TTC549 (cell line): ENCODE data around the gene VPS13C.

ENCODE experiments used
- FAIRE-seq: peaks from 2 replicates; lab custom pipeline; 2012; peaks lifted over from hg19 to GRCh38; lab: Jason Lieb, UNC

Gene VPS13C

DNA sequence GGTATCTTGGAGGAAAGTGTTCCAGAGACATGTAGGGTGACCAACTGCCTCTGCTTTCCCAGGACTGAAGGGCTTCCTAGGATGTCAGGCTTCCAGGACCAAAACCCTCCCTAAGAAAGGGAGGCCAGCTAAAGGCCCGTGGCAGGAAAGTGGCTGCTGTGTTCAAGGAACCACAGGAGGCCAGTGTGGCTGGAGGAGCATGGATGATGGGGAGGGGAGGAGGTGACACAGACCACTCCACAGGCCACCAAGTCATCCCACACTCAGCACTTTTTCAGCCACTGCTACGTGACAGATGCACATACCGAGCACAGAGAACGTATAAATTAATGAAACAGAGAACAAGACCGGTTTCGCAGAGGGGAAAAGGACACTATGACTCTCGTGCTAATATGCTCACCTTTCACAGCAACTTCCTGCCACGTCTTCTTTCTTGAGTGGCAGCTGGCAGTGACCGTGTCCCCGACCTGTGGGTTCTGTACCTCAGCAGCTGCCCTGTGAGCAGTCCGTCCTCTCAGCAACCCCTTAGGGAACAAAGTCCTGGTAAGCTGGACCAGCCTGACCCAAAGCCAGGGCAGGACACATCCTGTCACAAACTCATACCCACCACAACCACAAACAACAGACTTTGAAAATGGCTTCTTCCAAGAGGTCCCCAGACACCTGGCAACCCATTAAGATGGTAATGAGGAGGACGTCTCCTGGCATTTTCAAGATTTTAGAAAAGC is 244.7 kb downstream of the VPS13C start:
- FAIRE-seq, result no peak

DNA sequence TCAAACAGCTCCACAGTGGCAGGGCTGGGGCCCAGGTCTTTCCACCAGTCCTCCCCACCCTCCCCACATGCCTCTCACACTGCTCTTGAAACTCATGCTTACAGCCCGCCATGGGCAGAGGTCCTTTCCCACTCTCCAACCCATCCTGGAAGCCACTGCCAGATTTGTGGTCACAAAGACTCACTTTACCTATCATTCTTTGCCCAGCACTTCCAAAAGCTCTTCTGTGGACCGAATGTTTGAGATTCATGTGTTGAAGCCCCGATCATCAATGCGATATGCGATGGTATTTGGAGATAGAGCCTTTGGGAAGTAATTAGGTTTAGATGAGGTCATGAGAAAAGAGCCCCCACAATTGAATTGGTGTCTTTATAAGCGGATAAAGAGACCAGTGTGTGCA is 247.8 kb downstream of the VPS13C start:
- FAIRE-seq, result no peak

DNA sequence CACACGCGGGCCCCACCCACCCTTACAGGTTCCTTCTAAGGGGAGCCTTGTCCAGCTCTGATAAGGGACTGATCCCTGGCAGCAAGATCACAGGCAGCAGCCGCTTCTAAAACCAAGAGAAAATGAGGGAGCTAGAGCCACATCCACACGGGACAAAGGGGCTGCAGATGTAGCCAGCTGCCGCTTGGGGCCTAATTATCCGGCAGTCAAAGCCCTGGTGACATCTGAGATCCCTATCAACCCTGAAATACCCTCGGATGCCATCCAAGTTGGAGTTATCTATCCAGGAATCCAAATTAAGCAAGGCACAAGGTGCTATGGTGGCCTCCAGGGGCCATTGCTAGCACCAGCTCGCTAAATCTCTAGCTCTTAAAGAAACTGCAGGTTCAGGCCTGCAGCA is 248.3 kb downstream of the VPS13C start:
- no peak for FAIRE-seq

DNA sequence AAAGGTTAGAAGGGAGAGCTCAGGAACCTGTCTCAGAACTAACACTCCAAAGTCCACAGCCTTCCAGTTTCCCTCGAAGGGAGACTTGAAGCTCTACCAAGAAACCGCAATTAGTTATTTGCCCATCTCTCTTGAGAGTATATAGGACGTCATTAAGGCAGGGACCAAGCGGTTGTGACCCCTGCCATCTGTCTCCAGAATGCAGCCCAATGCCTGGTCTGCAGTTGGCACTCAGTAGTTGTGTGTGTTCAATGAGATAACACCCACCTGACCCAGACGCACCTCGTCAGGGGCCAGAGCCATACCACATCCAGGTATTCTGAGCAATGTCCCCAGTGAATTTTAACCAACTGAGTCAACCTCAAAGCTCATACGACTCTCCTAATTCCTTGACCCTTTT is 251.0 kb downstream of the VPS13C start:
- no peak for FAIRE-seq

DNA sequence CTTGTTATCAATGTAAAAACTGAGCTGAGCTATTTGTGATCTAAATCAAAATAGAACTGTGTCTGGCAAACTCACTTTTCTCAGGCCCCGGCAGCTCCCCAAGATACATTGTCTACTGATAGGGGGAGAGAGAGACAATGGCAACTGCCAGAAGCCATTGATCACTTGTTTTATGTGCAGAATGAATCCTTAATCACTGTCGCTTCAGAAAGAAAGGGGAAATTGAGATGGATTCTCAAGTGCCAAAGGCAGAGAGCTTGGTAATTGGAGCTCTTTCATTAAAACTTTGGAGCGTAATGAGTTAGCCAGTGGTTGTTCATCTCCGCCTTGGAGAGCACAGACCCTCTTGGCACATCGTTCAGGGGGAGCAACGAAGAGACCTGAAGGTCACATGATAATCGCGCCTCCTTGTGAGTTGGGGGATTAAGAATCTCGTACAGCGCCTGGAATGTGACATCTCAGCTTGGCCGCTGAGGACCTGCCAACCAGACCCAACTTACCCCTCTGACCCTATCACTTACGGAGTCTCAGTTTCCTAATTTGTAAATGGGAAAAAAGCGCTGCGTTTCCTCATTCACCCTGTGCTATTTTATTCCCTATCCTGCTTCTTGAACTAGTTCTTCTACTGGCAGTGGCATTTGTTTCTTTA is 252.8 kb downstream of the VPS13C start:
- no peak for FAIRE-seq
